HCT116 (cell line): ENCODE results near the gene C9orf57. TPM values are rescaled to one million over a fixed set of nuclear protein-coding genes. Genes with fewer than 3 reads are reported as not detected.
A peak's percentile ranks its signal among the peaks of the same experiment; 100 is the strongest.

Source experiments
- ATAC-seq: fragments of 200-7000 bp; cut with Tn5 transposase; 2 replicates; pipeline ENCODE4 v1.9.1; 2020; ENCODE audit warnings: mild to moderate bottlenecking, moderate library complexity
- BruUV-seq: library from RNA; stranded (reverse); fragments of 400-500 nt; replicated peaks from 2 replicates; lab custom pipeline; 2021; lab: Mats Ljungman, UMichigan
- CTCF ChIA-PET: fragments of 300-600 bp; sonication (Branson Sonifier 250); formaldehyde crosslinking; loops from one replicate; lab custom pipeline; 2021; ENCODE audit warnings: antibody characterized with exemption; lab: Charles Lee
- POLR2A ChIA-PET: fragments of 300-600, 350-600 bp; sonication (Branson Sonifier 250); formaldehyde crosslinking; loops from one replicate; lab custom pipeline; 2021; ENCODE audit warnings: antibody characterized with exemption; lab: Charles Lee
- RAD21 ChIA-PET, 2 experiments: fragments of 300-600 bp; sonication (Branson Sonifier 250); formaldehyde crosslinking; loops; one replicate each; lab custom pipeline; 2023; ENCODE audit warnings: low total read pairs in 2 of 2; ENCODE audit not compliant: uncharacterized antibody in 2 of 2, unreplicated experiment in 2 of 2, low non-redundant PET in 1 of 2; lab: Charles Lee
- DNase-seq: peaks from one replicate; pipeline ENCODE4 v3.0.0-alpha.2; 2010; ENCODE audit warnings: low read depth, low spot score
- H2AFZ ChIP-seq: fragments of 200-600 bp; shearing (Covaris generic), sonication (generic); 2 replicates; pipeline ENCODE4 v1.6.1; 2017; ENCODE audit warnings: low read depth, mixed run types, mixed read lengths, antibody characterized with exemption, low read length; ENCODE audit not compliant: poor library complexity, severe bottlenecking
- H3K27ac ChIP-seq: 2 replicates; pipeline ENCODE4 v1.5.1; 2012; ENCODE audit warnings: low read depth, low read length
- H3K27me3 ChIP-seq: fragments of 200-600 bp; sonication (generic); 2 replicates; pipeline ENCODE4 v1.6.1; 2016; ENCODE audit warnings: mixed run types, low read length, mixed read lengths; ENCODE audit not compliant: insufficient read depth
- H3K36me3 ChIP-seq, 2 experiments: fragments of 200-500 bp in 1 of 2; fragments of 200-600 bp in 1 of 2; sonication (Bioruptor generic) in 1 of 2; sonication (generic) in 1 of 2; 2 replicates each; pipeline versions ENCODE4 v1.5.1 to v1.6.1; 2014 to 2016; ENCODE audit warnings: low read length in 2 of 2, inconsistent platforms in 1 of 2, mixed read lengths in 1 of 2, mixed run types in 1 of 2; ENCODE audit not compliant: insufficient read depth in 2 of 2, control insufficient read depth in 1 of 2
- H3K4me1 ChIP-seq, 2 experiments: fragments of 200-600 bp in 1 of 2; sonication (generic) in 1 of 2; 2 replicates each; pipeline versions ENCODE4 v1.5.1 to v1.6.1; 2012 to 2017; ENCODE audit warnings: low read length in 2 of 2, inconsistent platforms in 1 of 2, mild to moderate bottlenecking in 1 of 2, mixed read lengths in 1 of 2, mixed run types in 1 of 2, moderate library complexity in 1 of 2; ENCODE audit not compliant: insufficient read depth in 2 of 2, control insufficient read depth in 1 of 2
- H3K4me2 ChIP-seq: fragments of 200-600 bp; sonication (generic); 2 replicates; pipeline ENCODE4 v1.6.1; 2017; ENCODE audit warnings: mixed run types, low read length, mixed read lengths
- H3K4me3 ChIP-seq, 2 experiments: fragments of 200-600 bp in 1 of 2; sonication (generic) in 1 of 2; replicated peaks in 1 of 2; 2 replicates each; pipeline ENCODE4 v1.5.1; 2011 to 2016; ENCODE audit warnings: low read length in 2 of 2, control low read depth in 1 of 2, low read depth in 1 of 2, mild to moderate bottlenecking in 1 of 2, mixed read lengths in 1 of 2, mixed run types in 1 of 2
- H3K79me2 ChIP-seq: fragments of 200-600 bp; sonication (generic); 2 replicates; pipeline ENCODE4 v1.6.1; 2017; ENCODE audit warnings: mild to moderate bottlenecking, mixed run types, low read length, moderate library complexity, mixed read lengths; ENCODE audit not compliant: insufficient read depth
- H3K9ac ChIP-seq: fragments of 200-600 bp; sonication (generic); 2 replicates; pipeline ENCODE4 v1.6.1; 2016; ENCODE audit warnings: low read length, mixed read lengths
- H3K9me2 ChIP-seq: fragments of 200-600 bp; sonication (generic), shearing (Covaris generic); 2 replicates; pipeline ENCODE4 v1.6.1; 2017; ENCODE audit warnings: mixed run types, mild to moderate bottlenecking, moderate library complexity; ENCODE audit not compliant: insufficient read depth
- H3K9me3 ChIP-seq, 2 experiments: fragments of 200-500 bp in 1 of 2; fragments of 200-600 bp in 1 of 2; sonication (Bioruptor generic) in 1 of 2; sonication (generic) in 1 of 2; 2 replicates each; pipeline ENCODE4 v1.6.1; 2014 to 2017; ENCODE audit warnings: low read length in 2 of 2, mixed read lengths in 2 of 2, inconsistent platforms in 1 of 2, low read depth in 1 of 2, mild to moderate bottlenecking in 1 of 2, mixed run types in 1 of 2, moderate library complexity in 1 of 2; ENCODE audit not compliant: control insufficient read depth in 1 of 2, insufficient read depth in 1 of 2
- H4K20me1 ChIP-seq: fragments of 200-600 bp; sonication (generic), shearing (Covaris generic); 2 replicates; pipeline ENCODE4 v1.6.1; 2017; ENCODE audit warnings: mixed run types, mild to moderate bottlenecking, moderate library complexity; ENCODE audit not compliant: insufficient read depth
- CEBPB ChIP-seq: IDR thresholded peaks from 2 replicates; pipeline ENCODE4 v1.6.1; 2012; ENCODE audit warnings: low read depth
- EGR1 ChIP-seq: IDR thresholded peaks from 2 replicates; pipeline ENCODE4 v1.6.1; 2012; ENCODE audit warnings: low read depth
- ELF1 ChIP-seq: IDR thresholded peaks from 2 replicates; pipeline ENCODE4 v1.6.1; 2012; ENCODE audit warnings: low read depth, borderline replicate concordance
- EZH2 ChIP-seq: fragments of 200-600 bp; sonication (generic); IDR thresholded peaks from 2 replicates; pipeline ENCODE4 v1.6.1; 2017; ENCODE audit warnings: antibody characterized with exemption, mixed run types
- EZH2phosphoT487 ChIP-seq: fragments of 200-600 bp; IDR thresholded peaks from 2 replicates; pipeline ENCODE4 v1.6.1; 2018; ENCODE audit warnings: antibody characterized with exemption, borderline replicate concordance
- JUND ChIP-seq: IDR thresholded peaks from 2 replicates; pipeline ENCODE4 v1.6.1; 2012
- POLR2A ChIP-seq: IDR thresholded peaks from 2 replicates; pipeline ENCODE4 v1.7.0; 2011; ENCODE audit warnings: borderline replicate concordance; ENCODE audit not compliant: insufficient read depth, insufficient read length; ENCODE audit errors: extremely low read depth
- POLR2AphosphoS5 ChIP-seq: IDR thresholded peaks from 2 replicates; pipeline ENCODE4 v1.6.1; 2011; ENCODE audit warnings: mild to moderate bottlenecking, low read depth, low read length, moderate library complexity
- SP1 ChIP-seq: IDR thresholded peaks from 2 replicates; pipeline ENCODE4 v1.6.1; 2012; ENCODE audit warnings: low read depth
- TCF7L2 ChIP-seq: IDR thresholded peaks from 2 replicates; pipeline ENCODE4 v1.7.0; 2011; ENCODE audit warnings: borderline replicate concordance, inconsistent platforms; ENCODE audit not compliant: insufficient read depth, insufficient read length; ENCODE audit errors: extremely low read depth
- ZFX ChIP-seq: fragments of 450-650 bp; IDR thresholded peaks from 2 replicates; pipeline ENCODE4 v1.6.1; 2017
- ZNF274 ChIP-seq: fragments of 200-500 bp; sonication (Bioruptor generic); IDR thresholded peaks from 2 replicates; pipeline ENCODE4 v1.6.1; 2014; ENCODE audit warnings: mild to moderate bottlenecking, low read depth, low read length, inconsistent platforms
- intact Hi-C: fragments of 100-400 bp; cut with micrococcal nuclease; formaldehyde crosslinking; loops from 2 replicates; pipeline ENCODE4 v1.10.0; 2022
- total RNA-seq: library from RNA; stranded (reverse); gene quantifications from one replicate; pipeline ENCODE4 v1.2.1, GENCODE V29; 2021; ENCODE audit not compliant: unreplicated experiment
- TF ChIP-seq, protein P1 (sequence below), 3 experiments: fragments of 200-600 bp in 1 of 3; sonication (generic) in 1 of 3; IDR thresholded peaks in 2 of 3; conservative IDR thresholded peaks in 1 of 3; 2 replicates each; pipeline ENCODE4 v1.5.1; 2012 to 2017; ENCODE audit warnings: low read depth in 2 of 3, low read length in 2 of 3, antibody characterized with exemption in 1 of 3, borderline replicate concordance in 1 of 3, control low read depth in 1 of 3, mild to moderate bottlenecking in 1 of 3, mixed read lengths in 1 of 3, mixed run types in 1 of 3, moderate library complexity in 1 of 3; ENCODE audit not compliant: insufficient read depth in 1 of 3
- TF ChIP-seq, protein P2 (sequence below): IDR thresholded peaks from 2 replicates; pipeline ENCODE4 v1.6.1; 2011; ENCODE audit warnings: mild to moderate bottlenecking, low read length, moderate library complexity; ENCODE audit not compliant: insufficient replicate concordance; ENCODE audit errors: extremely low read depth
- TF ChIP-seq, protein P3 (sequence below): IDR thresholded peaks from 2 replicates; pipeline ENCODE4 v1.6.1; 2012
- TF ChIP-seq, protein P4 (sequence below): IDR thresholded peaks from 2 replicates; pipeline ENCODE4 v1.6.1; 2012

Gene C9orf57
- total RNA-seq, 1 experiment from 2014 or later: not detected

DNA sequence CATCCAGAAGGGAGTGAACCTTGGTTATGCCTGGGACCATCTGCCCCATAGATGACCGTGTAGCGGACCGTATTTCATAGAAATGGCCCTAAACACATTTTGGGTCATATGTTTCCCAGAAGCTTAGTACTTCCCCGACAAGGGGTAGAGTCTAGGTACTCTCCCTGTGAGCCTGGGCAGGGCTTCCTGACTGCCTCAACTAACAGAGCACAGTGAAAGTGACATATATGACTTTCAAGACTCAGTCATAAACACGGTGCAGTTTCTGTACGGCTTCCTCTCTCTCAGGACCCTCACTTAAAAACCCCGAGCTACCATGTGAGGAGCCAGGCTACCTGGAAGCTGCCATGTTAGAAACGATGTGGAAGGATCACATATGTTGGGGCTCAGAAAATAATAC, 20.9 kb downstream of the C9orf57 start:
- intact Hi-C loops: loop anchor here (1.0 to 5.0 kb wide), 6 partner anchors 108 to 783 kb away; partner anchors contain the start of gene GDA
- Histone ChIP-seq H3K9me3 (no peaks in the 10 kb centered on the region), H3K4me3 (no peak overlapping the region), H3K9me2 (no peaks in the 10 kb centered on the region), H3K9ac (no peak overlapping the region), H4K20me1 (no peaks in the 10 kb centered on the region), H3K4me2 (peak overlapping the region; percentile 31; the same call in 1 of the 2 replicates), H3K79me2 (no peaks in the 10 kb centered on the region), H3K4me1 (peaks cover 0 to 7% of the 10 kb centered on the region in 2 experiments; a peak in 1 of 4 replicates), H3K27ac (no peak overlapping the region), H2AFZ (peak overlapping the region; percentile 98), H3K36me3 (no peaks in the 10 kb centered on the region), H3K27me3 (no peaks in the 10 kb centered on the region)
- CTCF ChIA-PET: interaction anchor here (0.7 to 2.4 kb wide), 26 partner anchors 7 to 1399 kb away, joined by 3 to 84 read pairs (median 4); partner anchors contain the start of gene GDA
- RAD21 ChIA-PET: interaction anchor here (0.8 to 2.7 kb wide), 4 partner anchors 164 to 713 kb away, joined by 3 to 18 read pairs (median 8); no protein-coding TSS in a partner anchor
- DNase-seq (no peak), ATAC-seq (no peak)
- POLR2A ChIA-PET: interaction anchor here (1.1 to 1.5 kb wide), 3 partner anchors 109 to 237 kb away, joined by 3 to 6 read pairs (median 4); partner anchors contain the start of gene GDA
- no TSS peak for BruUV-seq
- TF ChIP-seq, protein P1, sequence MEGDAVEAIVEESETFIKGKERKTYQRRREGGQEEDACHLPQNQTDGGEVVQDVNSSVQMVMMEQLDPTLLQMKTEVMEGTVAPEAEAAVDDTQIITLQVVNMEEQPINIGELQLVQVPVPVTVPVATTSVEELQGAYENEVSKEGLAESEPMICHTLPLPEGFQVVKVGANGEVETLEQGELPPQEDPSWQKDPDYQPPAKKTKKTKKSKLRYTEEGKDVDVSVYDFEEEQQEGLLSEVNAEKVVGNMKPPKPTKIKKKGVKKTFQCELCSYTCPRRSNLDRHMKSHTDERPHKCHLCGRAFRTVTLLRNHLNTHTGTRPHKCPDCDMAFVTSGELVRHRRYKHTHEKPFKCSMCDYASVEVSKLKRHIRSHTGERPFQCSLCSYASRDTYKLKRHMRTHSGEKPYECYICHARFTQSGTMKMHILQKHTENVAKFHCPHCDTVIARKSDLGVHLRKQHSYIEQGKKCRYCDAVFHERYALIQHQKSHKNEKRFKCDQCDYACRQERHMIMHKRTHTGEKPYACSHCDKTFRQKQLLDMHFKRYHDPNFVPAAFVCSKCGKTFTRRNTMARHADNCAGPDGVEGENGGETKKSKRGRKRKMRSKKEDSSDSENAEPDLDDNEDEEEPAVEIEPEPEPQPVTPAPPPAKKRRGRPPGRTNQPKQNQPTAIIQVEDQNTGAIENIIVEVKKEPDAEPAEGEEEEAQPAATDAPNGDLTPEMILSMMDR (IDR thresholded peaks at IDR 0.05 in 2 of 3, conservative IDR thresholded peaks at IDR 0.05 in 1 of 3; ENCODE audit: borderline replicate concordance in 1 of 3, insufficient read depth in 1 of 3, low read depth in 2 of 3, low read length in 2 of 3): no peak
- TF ChIP-seq ZNF274: no peak
- TF ChIP-seq, protein P2, sequence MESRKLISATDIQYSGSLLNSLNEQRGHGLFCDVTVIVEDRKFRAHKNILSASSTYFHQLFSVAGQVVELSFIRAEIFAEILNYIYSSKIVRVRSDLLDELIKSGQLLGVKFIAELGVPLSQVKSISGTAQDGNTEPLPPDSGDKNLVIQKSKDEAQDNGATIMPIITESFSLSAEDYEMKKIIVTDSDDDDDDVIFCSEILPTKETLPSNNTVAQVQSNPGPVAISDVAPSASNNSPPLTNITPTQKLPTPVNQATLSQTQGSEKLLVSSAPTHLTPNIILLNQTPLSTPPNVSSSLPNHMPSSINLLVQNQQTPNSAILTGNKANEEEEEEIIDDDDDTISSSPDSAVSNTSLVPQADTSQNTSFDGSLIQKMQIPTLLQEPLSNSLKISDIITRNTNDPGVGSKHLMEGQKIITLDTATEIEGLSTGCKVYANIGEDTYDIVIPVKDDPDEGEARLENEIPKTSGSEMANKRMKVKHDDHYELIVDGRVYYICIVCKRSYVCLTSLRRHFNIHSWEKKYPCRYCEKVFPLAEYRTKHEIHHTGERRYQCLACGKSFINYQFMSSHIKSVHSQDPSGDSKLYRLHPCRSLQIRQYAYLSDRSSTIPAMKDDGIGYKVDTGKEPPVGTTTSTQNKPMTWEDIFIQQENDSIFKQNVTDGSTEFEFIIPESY: no peak
- TF ChIP-seq, protein P3, sequence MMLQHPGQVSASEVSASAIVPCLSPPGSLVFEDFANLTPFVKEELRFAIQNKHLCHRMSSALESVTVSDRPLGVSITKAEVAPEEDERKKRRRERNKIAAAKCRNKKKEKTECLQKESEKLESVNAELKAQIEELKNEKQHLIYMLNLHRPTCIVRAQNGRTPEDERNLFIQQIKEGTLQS: no peak
- no peak for TF ChIP-seq JUND
- TF ChIP-seq TCF7L2: no peak
- no peak for TF ChIP-seq EZH2
- TF ChIP-seq EGR1: no peak
- TF ChIP-seq, protein P4, sequence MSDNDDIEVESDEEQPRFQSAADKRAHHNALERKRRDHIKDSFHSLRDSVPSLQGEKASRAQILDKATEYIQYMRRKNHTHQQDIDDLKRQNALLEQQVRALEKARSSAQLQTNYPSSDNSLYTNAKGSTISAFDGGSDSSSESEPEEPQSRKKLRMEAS: no peak
- TF ChIP-seq POLR2A: no peak
- no peak for TF ChIP-seq ELF1
- no peak for TF ChIP-seq EZH2phosphoT487
- no peak for TF ChIP-seq ZFX
- no peak for TF ChIP-seq SP1
- TF ChIP-seq CEBPB: no peak
- no peak for TF ChIP-seq POLR2AphosphoS5
